OCI-LY3 (cell line): Measurements from ENCODE around the gene ROR2.

ENCODE experiments used
- H2AFZ ChIP-seq: fragments of 200-600, 300-600 bp; shearing (Covaris generic); 2 replicates; pipeline ENCODE4 v1.6.0; 2014; ENCODE audit warnings: antibody characterized with exemption, low read depth, low read length
- H3K27ac ChIP-seq: fragments of 200-600, 300-600 bp; sonication (generic); 2 replicates; pipeline ENCODE4 v1.5.1; 2014; ENCODE audit warnings: mild to moderate bottlenecking, low read length, moderate library complexity, mixed read lengths
- H3K27me3 ChIP-seq: fragments of 200-600, 300-600 bp; sonication (generic); 2 replicates; pipeline ENCODE4 v1.6.1; 2014; ENCODE audit warnings: low read depth, low read length, mixed read lengths
- H3K36me3 ChIP-seq: fragments of 200-600, 300-600 bp; sonication (generic); replicated peaks from 2 replicates; pipeline ENCODE3; 2014; ENCODE audit warnings: low read depth, low read length, mixed read lengths
- H3K4me1 ChIP-seq: fragments of 300-600, 200-600 bp; sonication (generic); 2 replicates; pipeline ENCODE4 v1.6.1; 2014; ENCODE audit warnings: low read length, mixed read lengths
- H3K4me2 ChIP-seq: fragments of 200-600, 300-600 bp; sonication (generic); 2 replicates; pipeline ENCODE4 v1.6.1; 2014; ENCODE audit warnings: low read length, mixed read lengths
- H3K4me3 ChIP-seq: fragments of 300-600, 200-600 bp; sonication (generic); 2 replicates; pipeline ENCODE4 v1.5.1; 2014; ENCODE audit warnings: antibody characterized with exemption, mild to moderate bottlenecking, low read length, moderate library complexity
- H3K79me2 ChIP-seq: fragments of 300-600, 200-600 bp; shearing (Covaris generic); 2 replicates; pipeline ENCODE4 v1.6.1; 2014; ENCODE audit warnings: mild to moderate bottlenecking, low read length, mixed read lengths
- H3K9ac ChIP-seq: fragments of 300-600, 200-600 bp; shearing (Covaris generic); 2 replicates; pipeline ENCODE4 v1.6.0; 2014; ENCODE audit warnings: mild to moderate bottlenecking, low read length, moderate library complexity
- H3K9me3 ChIP-seq: fragments of 200-600, 300-600 bp; shearing (Covaris generic); 2 replicates; pipeline ENCODE4 v1.6.1; 2014; ENCODE audit warnings: low read length, mixed read lengths; ENCODE audit not compliant: insufficient read depth
- H4K20me1 ChIP-seq: fragments of 200-600, 300-600 bp; sonication (generic); 2 replicates; pipeline ENCODE4 v1.6.1; 2016; ENCODE audit warnings: low read length, mixed read lengths; ENCODE audit not compliant: insufficient read depth
- CTCF ChIP-seq: fragments of 200-600, 300-600 bp; sonication (generic); IDR thresholded peaks from 2 replicates; pipeline ENCODE4 v1.5.1; 2014; ENCODE audit warnings: antibody characterized with exemption, low read length, low read depth
- EZH2phosphoT487 ChIP-seq: fragments of 200-600 bp; shearing (Covaris generic); IDR thresholded peaks from 2 replicates; pipeline ENCODE4 v1.6.1; 2018; ENCODE audit warnings: antibody characterized with exemption, mixed run types, low read depth

The ROR2 gene

GRCh38 chr9:91782708-91783214 is 167.3 kb downstream of the ROR2 start:
- Histone ChIP-seq H3K4me1 (no peaks in the 10 kb centered on the region), H3K27me3 (no peaks in the 10 kb centered on the region), H3K4me3 (no peak overlapping the region), H3K36me3 (no peaks in the 10 kb centered on the region), H4K20me1 (no peaks in the 10 kb centered on the region), H3K27ac (no peak overlapping the region), H3K9ac (no peak overlapping the region), H3K9me3 (no peaks in the 10 kb centered on the region), H3K4me2 (no peak overlapping the region), H2AFZ (no peak overlapping the region), H3K79me2 (no peaks in the 10 kb centered on the region)
- TF ChIP-seq EZH2phosphoT487 (no peak), CTCF (no peak)

GRCh38 chr9:91781906-91782305 is 168.1 kb downstream of the ROR2 start:
- H3K4me3 ChIP-seq = no peak overlapping the region
- no peaks in the 10 kb centered on the region for H3K9me3 ChIP-seq
- no peaks in the 10 kb centered on the region for H4K20me1 ChIP-seq
- H2AFZ ChIP-seq = no peak overlapping the region
- no peak overlapping the region for H3K9ac ChIP-seq
- H3K27ac ChIP-seq = no peak overlapping the region
- TF ChIP-seq CTCF = no peak
- H3K79me2 ChIP-seq = no peaks in the 10 kb centered on the region
- peaks cover 7% of the 10 kb centered on the region for H3K4me1 ChIP-seq
- no peaks in the 10 kb centered on the region for H3K36me3 ChIP-seq
- no peak overlapping the region for H3K4me2 ChIP-seq
- H3K27me3 ChIP-seq = no peaks in the 10 kb centered on the region

GRCh38 chr9:91781116-91781515 is 168.9 kb downstream of the ROR2 start:
- TF ChIP-seq EZH2phosphoT487 = no peak
- no peak for TF ChIP-seq CTCF
- no peaks in the 10 kb centered on the region for H3K27me3 ChIP-seq

GRCh38 chr9:91778031-91778430 is 172.0 kb downstream of the ROR2 start:
- no peaks in the 10 kb centered on the region for H3K27me3 ChIP-seq
- no peaks in the 10 kb centered on the region for H3K9me3 ChIP-seq
- no peak for TF ChIP-seq CTCF
- no peak for TF ChIP-seq EZH2phosphoT487
- no peaks in the 10 kb centered on the region for H4K20me1 ChIP-seq
- no peak overlapping the region for H2AFZ ChIP-seq
- H3K4me3 ChIP-seq = no peak overlapping the region
- H3K4me2 ChIP-seq = no peak overlapping the region
- H3K27ac ChIP-seq = no peak overlapping the region
- H3K79me2 ChIP-seq = no peaks in the 10 kb centered on the region
- H3K36me3 ChIP-seq = no peaks in the 10 kb centered on the region
- peaks cover 21% of the 10 kb centered on the region for H3K4me1 ChIP-seq
- no peak overlapping the region for H3K9ac ChIP-seq

More at GRCh38 chr9:91781116-91781515, 168.9 kb downstream of the ROR2 start:
- no peaks in the 10 kb centered on the region for H4K20me1 ChIP-seq
- H3K79me2 ChIP-seq = no peaks in the 10 kb centered on the region
- no peak overlapping the region for H2AFZ ChIP-seq
- H3K4me3 ChIP-seq = no peak overlapping the region
- H3K9ac ChIP-seq = no peak overlapping the region
- no peaks in the 10 kb centered on the region for H3K9me3 ChIP-seq
- H3K27ac ChIP-seq = no peak overlapping the region
- H3K4me1 ChIP-seq = peaks cover 15% of the 10 kb centered on the region
- no peaks in the 10 kb centered on the region for H3K36me3 ChIP-seq
- no peak overlapping the region for H3K4me2 ChIP-seq
